SH-SY5Y (cell line): ENCODE results near the gene LCNL1.

Source experiments
- GATA2 ChIP-seq: IDR thresholded peaks from 2 replicates; pipeline ENCODE4 v1.6.1; 2011; ENCODE audit warnings: mild to moderate bottlenecking, low read depth, low read length
- GATA3 ChIP-seq: IDR thresholded peaks from 2 replicates; pipeline ENCODE4 v1.6.1; 2011; ENCODE audit warnings: low read depth, mild to moderate bottlenecking, low read length, moderate library complexity

DNA sequence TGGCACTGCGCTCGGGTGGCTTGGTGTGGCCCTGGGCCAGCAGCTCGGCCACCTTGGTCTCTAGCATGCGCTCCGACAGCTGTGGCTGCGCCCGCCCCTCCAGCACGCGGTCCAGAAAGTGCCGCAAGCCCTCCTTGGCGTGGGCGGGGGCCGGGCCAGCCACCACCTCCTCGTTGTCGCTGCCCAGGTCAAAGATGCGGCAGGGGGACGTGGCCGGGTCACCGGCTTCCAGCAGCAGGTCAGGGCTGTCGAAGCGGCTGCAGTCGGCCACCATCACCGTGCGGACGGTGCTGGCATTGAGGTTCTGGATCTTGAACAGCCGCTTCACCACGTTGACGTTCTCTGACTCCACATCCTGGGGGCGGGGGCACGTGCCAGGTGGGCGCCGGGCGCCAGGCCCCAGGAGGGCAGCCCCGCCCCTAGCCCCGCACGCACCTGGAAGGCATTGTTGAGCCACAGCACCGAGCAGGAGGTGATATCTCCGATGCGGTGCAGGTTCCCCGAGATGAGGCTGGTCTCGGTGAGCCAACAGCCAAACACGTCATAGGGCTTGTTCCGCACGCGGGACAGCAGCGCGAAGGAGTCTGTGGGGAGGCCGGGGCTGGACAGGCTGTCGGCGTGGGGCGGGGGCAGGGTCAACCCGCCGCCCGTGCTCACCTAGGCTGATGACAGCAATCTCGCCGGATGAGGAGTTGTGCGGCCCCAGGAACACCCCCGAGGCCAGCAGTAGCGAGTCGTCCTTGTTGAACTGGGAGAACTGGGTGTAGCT, 40.5 kb upstream of the LCNL1 start:
- TF ChIP-seq GATA2 (no peak), GATA3 (no peak)
